ENCODE measurements around the gene LRIG1.

The LRIG1 gene

GRCh38 chr3:66504850-66505641 lies 4.2 kb upstream of the LRIG1 start:
- DNase-seq: no peak

- DNase-seq: no peak
These were observed 2.2 kb upstream of the LRIG1 start for GRCh38 chr3:66502981-66503380.

- no peak for DNase-seq
These were observed 1.5 kb upstream of the LRIG1 start for GRCh38 chr3:66502245-66502874.

- no peak for DNase-seq
These were observed 842 bp upstream of the LRIG1 start for GRCh38 chr3:66501483-66502244.

- DNase-seq: no peak
These were observed 794 bp downstream of the LRIG1 start for GRCh38 chr3:66499881-66500575.

GRCh38 chr3:66498687-66499621 lies 1.9 kb downstream of the LRIG1 start:
- no peak for DNase-seq

GRCh38 chr3:66497985-66498671 lies 2.7 kb downstream of the LRIG1 start:
- DNase-seq: no peak

GRCh38 chr3:66497288-66497984 lies 3.4 kb downstream of the LRIG1 start:
- DNase-seq: no peak

- DNase-seq: no peak
These were observed 4.1 kb downstream of the LRIG1 start for GRCh38 chr3:66496746-66497145.

- no peak for DNase-seq
These were observed 4.5 kb downstream of the LRIG1 start for GRCh38 chr3:66496301-66496700.

GRCh38 chr3:66495668-66496045 lies 5.2 kb downstream of the LRIG1 start:
- no peak for DNase-seq

GRCh38 chr3:66494959-66495667 lies 5.7 kb downstream of the LRIG1 start:
- DNase-seq: no peak

GRCh38 chr3:66493458-66494099 lies 7.2 kb downstream of the LRIG1 start:
- no peak for DNase-seq

GRCh38 chr3:66492672-66493071 lies 8.2 kb downstream of the LRIG1 start:
- DNase-seq: no peak

- DNase-seq: no peak
These were observed 8.8 kb downstream of the LRIG1 start for GRCh38 chr3:66492071-66492470.

- DNase-seq: no peak
These were observed 9.8 kb downstream of the LRIG1 start for GRCh38 chr3:66490984-66491383.

GRCh38 chr3:66490214-66490613 lies 10.6 kb downstream of the LRIG1 start:
- DNase-seq: no peak

- DNase-seq: no peak
These were observed 11.2 kb downstream of the LRIG1 start for GRCh38 chr3:66489581-66489980.

GRCh38 chr3:66489115-66489514 lies 11.7 kb downstream of the LRIG1 start:
- no peak for DNase-seq

- no peak for DNase-seq
These were observed 12.3 kb downstream of the LRIG1 start for GRCh38 chr3:66488492-66488891.
